ENCODE measurements around the gene UBALD2.
"Not testable (repeated sequence)": the region's sequence is repeated elsewhere in the genome, so short reads cannot be mapped to it uniquely, and the experiment has no call there.

Gene UBALD2

GRCh38 chr17:76264755-76265623 is at the start of gene UBALD2:
Gene UBALD2 (plus strand): TSS chr17:76265348. CDS start chr17:76265506, 158 bp downstream.
- Mint-ChIP-seq H3K9me3 (no peaks in the 10 kb centered on the region), H3K4me1 (ENCODE audit: low read depth) (peaks cover 52% of the 10 kb centered on the region), H3K27me3 (ENCODE audit: low read depth) (no peaks in the 10 kb centered on the region), H3K27ac (peak within 1 kb of the TSS; percentile 91), H3K36me3 (ENCODE audit: low read depth) (peaks cover 34% of the 10 kb centered on the region), H3K4me3 (peak within 1 kb of the TSS; percentile 94)
- peak; percentile 100 for DNase-seq (ENCODE audit: low spot score)

DNA sequence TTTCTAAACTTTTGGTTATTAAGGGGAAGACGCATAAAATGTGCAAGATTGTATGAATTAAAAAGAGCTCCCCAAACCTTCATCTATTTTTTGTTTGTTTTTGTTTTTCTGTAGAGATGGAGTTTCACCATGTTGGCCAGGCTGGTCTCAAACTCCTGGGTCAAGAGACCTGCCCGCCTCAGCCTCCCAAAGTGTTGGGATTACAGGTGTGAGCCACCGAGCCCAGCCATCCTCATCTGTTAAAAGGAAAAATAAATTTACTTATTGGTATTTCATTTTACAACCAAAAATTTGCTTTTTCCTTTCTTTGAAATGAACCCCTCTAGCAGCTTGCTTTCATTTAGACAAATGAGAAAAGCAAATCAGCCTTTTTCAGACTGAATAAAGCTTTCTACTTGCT is 48.1 kb upstream of the UBALD2 start:
- DNase-seq (ENCODE audit: low spot score) = no peak
- Mint-ChIP-seq H3K27me3 (ENCODE audit: low read depth) (no peaks in the 10 kb centered on the region), H3K4me1 (ENCODE audit: low read depth) (peaks cover 28% of the 10 kb centered on the region), H3K9me3 (no peaks in the 10 kb centered on the region), H3K27ac (no peak overlapping the region), H3K4me3 (no peak overlapping the region), H3K36me3 (ENCODE audit: low read depth) (peaks cover 29% of the 10 kb centered on the region)

DNA sequence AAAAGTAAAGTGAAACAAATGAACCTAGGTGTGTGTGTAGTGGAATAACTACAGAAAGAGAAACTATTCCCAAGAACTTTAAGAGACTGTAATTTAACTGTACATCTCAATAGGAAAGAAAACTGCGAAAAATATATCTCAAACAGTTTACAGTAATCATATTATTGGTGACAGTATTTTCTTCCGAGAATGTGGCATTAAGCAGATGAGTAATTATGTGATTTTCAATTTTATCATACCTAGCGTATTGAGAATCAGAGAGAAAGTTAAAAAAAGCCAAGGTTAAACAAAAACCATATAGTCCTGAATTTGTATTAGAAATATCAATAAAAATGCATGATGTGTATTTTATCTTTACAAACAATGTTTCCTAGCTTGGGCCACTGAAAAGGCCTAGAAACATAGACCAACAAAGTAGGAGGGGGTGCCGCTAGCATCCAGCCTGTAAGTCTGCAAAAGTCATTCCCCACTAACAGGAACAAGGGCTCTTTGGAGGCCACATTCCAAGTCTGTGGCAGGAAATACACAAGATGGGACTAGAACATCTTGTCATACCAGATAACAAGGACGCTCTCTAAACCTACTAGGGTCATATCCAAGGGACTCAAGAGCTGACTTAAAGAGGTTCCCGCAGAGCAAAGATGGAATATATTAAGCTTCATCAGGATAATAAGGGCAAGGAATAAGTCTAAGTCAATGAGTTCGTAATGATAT is 45.3 kb upstream of the UBALD2 start:
- Mint-ChIP-seq H3K27ac (no peak overlapping the region), H3K4me3 (no peak overlapping the region), H3K9me3 (no peaks in the 10 kb centered on the region), H3K4me1 (ENCODE audit: low read depth) (peaks cover 24% of the 10 kb centered on the region), H3K36me3 (ENCODE audit: low read depth) (peaks cover 22% of the 10 kb centered on the region), H3K27me3 (ENCODE audit: low read depth) (no peaks in the 10 kb centered on the region)
- DNase-seq (ENCODE audit: low spot score) = no peak

- Mint-ChIP-seq H3K9me3 (no peaks in the 10 kb centered on the region), H3K36me3 (ENCODE audit: low read depth) (peaks cover 29% of the 10 kb centered on the region), H3K4me3 (no peak overlapping the region), H3K27me3 (ENCODE audit: low read depth) (no peaks in the 10 kb centered on the region), H3K27ac (no peak overlapping the region), H3K4me1 (ENCODE audit: low read depth) (peaks cover 10% of the 10 kb centered on the region)
- no peak for DNase-seq (ENCODE audit: low spot score)
Measured at GRCh38 chr17:76223802-76224201, 41.3 kb upstream of the UBALD2 start.

DNA sequence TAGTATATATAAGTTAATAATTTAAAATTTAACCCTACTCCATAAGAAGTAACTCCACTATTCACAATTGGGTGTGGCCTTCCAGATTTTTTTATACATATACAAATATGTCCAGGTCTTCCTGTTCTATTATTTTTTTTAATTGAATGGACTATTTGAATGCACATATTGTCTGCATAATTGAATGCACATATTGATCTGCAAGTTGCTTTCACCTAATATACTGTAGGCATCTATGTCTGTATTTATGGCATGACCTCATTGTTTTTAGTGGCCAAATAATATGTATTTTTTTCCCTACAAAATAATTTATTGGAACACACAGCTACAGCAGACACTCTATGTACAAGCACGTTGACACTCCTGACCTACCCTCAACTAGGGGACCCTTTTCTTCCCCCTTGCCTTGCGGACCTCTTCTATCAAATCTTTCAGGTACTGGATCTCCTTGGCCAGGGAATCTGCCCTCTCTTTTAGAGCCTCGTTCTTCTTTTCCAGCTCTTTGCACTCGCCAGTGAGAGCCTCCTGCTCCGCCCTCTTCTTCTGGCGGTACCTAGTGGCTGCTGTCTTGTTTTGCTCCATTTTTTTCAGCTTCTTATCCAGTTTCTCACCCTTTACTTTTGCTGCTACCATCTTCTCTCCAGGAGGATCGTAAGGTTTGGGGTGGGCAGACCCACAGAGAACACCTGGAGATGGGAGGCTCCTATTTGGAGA is 39.6 kb upstream of the UBALD2 start:
- not testable (repeated sequence) for H3K4me3 Mint-ChIP-seq; H3K9me3 Mint-ChIP-seq; H3K27ac Mint-ChIP-seq; DNase-seq (ENCODE audit: low spot score); H3K27me3 Mint-ChIP-seq (ENCODE audit: low read depth)
- Mint-ChIP-seq H3K36me3 (ENCODE audit: low read depth) (peaks cover 40% of the 10 kb centered on the region), H3K4me1 (ENCODE audit: low read depth) (peaks cover 13% of the 10 kb centered on the region)

DNA sequence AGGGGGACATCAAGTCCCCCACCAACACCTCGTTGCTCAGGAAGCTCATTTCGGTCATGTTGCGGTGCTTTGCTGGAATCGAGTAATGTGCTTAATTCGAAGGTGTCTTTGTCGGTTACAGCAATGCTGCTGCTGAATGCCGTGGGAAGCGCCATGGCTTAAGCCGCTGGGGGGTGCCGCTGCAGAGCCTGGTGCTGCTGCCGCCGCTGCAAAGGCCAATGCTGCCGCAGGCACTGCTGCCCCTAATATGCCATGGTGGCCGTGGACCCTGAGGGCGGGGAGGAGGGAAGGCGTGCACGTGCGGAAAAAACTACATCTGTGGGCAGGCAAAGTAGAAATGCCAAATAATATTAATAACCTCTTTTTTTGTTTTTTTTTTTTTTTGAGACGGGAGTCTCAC is 38.4 kb upstream of the UBALD2 start:
- H3K36me3 Mint-ChIP-seq (ENCODE audit: low read depth) = peaks cover 39% of the 10 kb centered on the region

GRCh38 chr17:76232342-76232741 is 32.8 kb upstream of the UBALD2 start:
- Mint-ChIP-seq H3K27ac (no peak overlapping the region), H3K4me3 (no peak overlapping the region), H3K36me3 (ENCODE audit: low read depth) (peaks cover 36% of the 10 kb centered on the region), H3K9me3 (no peaks in the 10 kb centered on the region), H3K27me3 (ENCODE audit: low read depth) (no peaks in the 10 kb centered on the region), H3K4me1 (ENCODE audit: low read depth) (peaks cover 25% of the 10 kb centered on the region)
- DNase-seq (ENCODE audit: low spot score) = no peak

More for the DNA sequence above, 38.4 kb upstream of the UBALD2 start:
- H3K4me1 Mint-ChIP-seq (ENCODE audit: low read depth) = peaks cover 13% of the 10 kb centered on the region
- not testable (repeated sequence) for DNase-seq (ENCODE audit: low spot score); H3K27me3 Mint-ChIP-seq (ENCODE audit: low read depth); H3K4me3 Mint-ChIP-seq; H3K9me3 Mint-ChIP-seq; H3K27ac Mint-ChIP-seq

- Mint-ChIP-seq H3K9me3 (no peaks in the 10 kb centered on the region), H3K36me3 (ENCODE audit: low read depth) (peaks cover 41% of the 10 kb centered on the region), H3K27ac (peak overlapping the region; percentile 35), H3K27me3 (ENCODE audit: low read depth) (no peaks in the 10 kb centered on the region), H3K4me1 (ENCODE audit: low read depth) (peaks cover 33% of the 10 kb centered on the region), H3K4me3 (no peak overlapping the region)
- no peak for DNase-seq (ENCODE audit: low spot score)
Measured at GRCh38 chr17:76233588-76234353, 31.4 kb upstream of the UBALD2 start.

GRCh38 chr17:76234354-76234679 is 30.8 kb upstream of the UBALD2 start:
- Mint-ChIP-seq H3K36me3 (ENCODE audit: low read depth) (peaks cover 38% of the 10 kb centered on the region), H3K4me3 (no peak overlapping the region), H3K27me3 (ENCODE audit: low read depth) (no peaks in the 10 kb centered on the region), H3K9me3 (no peaks in the 10 kb centered on the region), H3K27ac (no peak overlapping the region), H3K4me1 (ENCODE audit: low read depth) (peaks cover 35% of the 10 kb centered on the region)
- no peak for DNase-seq (ENCODE audit: low spot score)

GRCh38 chr17:76235883-76236282 is 29.3 kb upstream of the UBALD2 start:
- Mint-ChIP-seq H3K4me3 (no peak overlapping the region), H3K27me3 (ENCODE audit: low read depth) (peaks cover 1% of the 10 kb centered on the region), H3K4me1 (ENCODE audit: low read depth) (peaks cover 32% of the 10 kb centered on the region), H3K36me3 (ENCODE audit: low read depth) (peaks cover 31% of the 10 kb centered on the region), H3K9me3 (no peaks in the 10 kb centered on the region), H3K27ac (no peak overlapping the region)
- no peak for DNase-seq (ENCODE audit: low spot score)

GRCh38 chr17:76236603-76237002 is 28.5 kb upstream of the UBALD2 start:
- Mint-ChIP-seq H3K27me3 (ENCODE audit: low read depth) (peaks cover 5% of the 10 kb centered on the region), H3K9me3 (no peaks in the 10 kb centered on the region), H3K27ac (no peak overlapping the region), H3K36me3 (ENCODE audit: low read depth) (peaks cover 33% of the 10 kb centered on the region), H3K4me3 (no peak overlapping the region), H3K4me1 (ENCODE audit: low read depth) (peaks cover 38% of the 10 kb centered on the region)
- no peak for DNase-seq (ENCODE audit: low spot score)

- Mint-ChIP-seq H3K27me3 (ENCODE audit: low read depth) (peaks cover 5% of the 10 kb centered on the region), H3K27ac (peak overlapping the region; percentile 64), H3K36me3 (ENCODE audit: low read depth) (peaks cover 32% of the 10 kb centered on the region), H3K9me3 (no peaks in the 10 kb centered on the region), H3K4me3 (peak overlapping the region; percentile 86), H3K4me1 (ENCODE audit: low read depth) (peaks cover 44% of the 10 kb centered on the region)
- no peak for DNase-seq (ENCODE audit: low spot score)
Measured at GRCh38 chr17:76237859-76238313, 27.3 kb upstream of the UBALD2 start.

DNA sequence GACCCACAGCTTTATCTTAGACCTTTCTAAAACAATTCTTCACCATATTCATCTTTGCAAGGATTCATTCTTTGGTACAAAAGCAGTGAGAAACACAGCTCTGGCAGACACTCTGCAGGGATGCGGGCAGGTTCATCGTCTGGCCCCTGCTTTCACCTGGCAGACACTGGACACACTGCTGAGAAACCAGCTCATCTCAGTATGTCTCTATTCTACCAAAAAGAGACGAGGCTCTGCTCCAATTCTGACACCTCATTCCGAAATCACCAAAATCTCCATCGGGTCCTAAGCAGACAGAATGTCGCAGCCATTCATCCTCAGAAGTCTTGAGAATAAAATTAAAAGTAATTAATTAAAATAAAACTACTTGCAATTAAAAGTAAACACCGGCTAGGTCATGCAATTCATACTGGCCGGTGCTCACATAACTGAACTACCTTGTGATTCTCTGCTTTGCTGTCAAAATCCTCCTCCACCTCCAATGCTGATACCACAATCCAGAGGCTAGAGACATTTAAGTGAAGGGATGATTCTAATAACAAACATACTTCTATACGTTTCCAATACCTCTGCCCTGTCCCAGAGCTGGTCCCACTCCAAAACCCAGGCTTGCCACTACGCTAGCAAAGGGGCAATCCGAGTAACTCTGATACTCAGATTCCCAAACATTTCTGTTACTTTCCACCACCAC is 26.2 kb upstream of the UBALD2 start:
- Mint-ChIP-seq H3K27me3 (ENCODE audit: low read depth) (peaks cover 5% of the 10 kb centered on the region), H3K36me3 (ENCODE audit: low read depth) (peaks cover 29% of the 10 kb centered on the region), H3K4me3 (peak overlapping the region; percentile 86), H3K4me1 (ENCODE audit: low read depth) (peaks cover 53% of the 10 kb centered on the region), H3K27ac (peak overlapping the region; percentile 73), H3K9me3 (no peaks in the 10 kb centered on the region)
- no peak for DNase-seq (ENCODE audit: low spot score)

Data from T-helper 2 cell treated with Interferon-gamma antibody and Interleukin-4, amounts not matched to agents 5 μg/mL and 100 μg/mL, for 36 hours (primary cell).